Activated CD8-positive, alpha-beta T cell treated with anti-CD3 and anti-CD28 coated beads for 36 hours (primary cell): ENCODE data around the gene TLE2. TPM values are rescaled to one million over a fixed set of nuclear protein-coding genes. Genes with fewer than 3 reads are reported as not detected.

Source experiments
- ATAC-seq: fragments of 200-7000 bp; cut with Tn5 transposase; one replicate; pipeline ENCODE4 v1.10.0; 2021; ENCODE audit warnings: mild to moderate bottlenecking, moderate library complexity
- CTCF ChIA-PET: fragments of 350-600 bp; sonication (Branson Sonifier 250); formaldehyde crosslinking; loops from one replicate; lab custom pipeline; 2021; ENCODE audit warnings: antibody characterized with exemption; lab: Charles Lee
- POLR2A ChIA-PET: fragments of 350-600 bp; sonication (Branson Sonifier 250); formaldehyde crosslinking; loops from one replicate; lab custom pipeline; 2021; ENCODE audit warnings: antibody characterized with exemption; lab: Charles Lee
- DNase-seq: peaks from one replicate; pipeline ENCODE4 v3.0.0-alpha.2; 2020
- H3K27ac Mint-ChIP-seq: one replicate; pipeline ENCODE4 v1.8.0; 2021; ENCODE audit warnings: mild to moderate bottlenecking, mixed read lengths
- H3K27me3 Mint-ChIP-seq: one replicate; pipeline ENCODE4 v1.8.0; 2021; ENCODE audit warnings: mixed read lengths
- H3K36me3 Mint-ChIP-seq: one replicate; pipeline ENCODE4 v1.8.0; 2021; ENCODE audit warnings: low read depth, mixed read lengths
- H3K4me1 Mint-ChIP-seq: one replicate; pipeline ENCODE4 v1.8.0; 2021; ENCODE audit warnings: low read depth, mixed read lengths
- H3K4me3 Mint-ChIP-seq: one replicate; pipeline ENCODE4 v1.8.0; 2021; ENCODE audit warnings: mild to moderate bottlenecking, moderate library complexity, mixed read lengths
- H3K9me3 Mint-ChIP-seq: one replicate; pipeline ENCODE4 v1.8.0; 2021; ENCODE audit warnings: mixed read lengths
- intact Hi-C: fragments of 100-400 bp; cut with micrococcal nuclease; formaldehyde crosslinking; loops from one replicate; pipeline ENCODE4 v1.10.0; 2022
- total RNA-seq, 2 experiments: library from RNA; stranded (reverse); gene quantifications; one replicate each; pipeline ENCODE4 v1.2.3, GENCODE V29; 2021
- TF ChIP-seq, protein P1 (sequence below): fragments of 200-600 bp; IDR thresholded peaks from one replicate; pipeline ENCODE4 v1.8.0; 2022; ENCODE audit warnings: antibody characterized with exemption, mild to moderate bottlenecking

Gene TLE2
- total RNA-seq, 2 experiments from 2014 or later: 2.8 to 3.0 TPM

DNA sequence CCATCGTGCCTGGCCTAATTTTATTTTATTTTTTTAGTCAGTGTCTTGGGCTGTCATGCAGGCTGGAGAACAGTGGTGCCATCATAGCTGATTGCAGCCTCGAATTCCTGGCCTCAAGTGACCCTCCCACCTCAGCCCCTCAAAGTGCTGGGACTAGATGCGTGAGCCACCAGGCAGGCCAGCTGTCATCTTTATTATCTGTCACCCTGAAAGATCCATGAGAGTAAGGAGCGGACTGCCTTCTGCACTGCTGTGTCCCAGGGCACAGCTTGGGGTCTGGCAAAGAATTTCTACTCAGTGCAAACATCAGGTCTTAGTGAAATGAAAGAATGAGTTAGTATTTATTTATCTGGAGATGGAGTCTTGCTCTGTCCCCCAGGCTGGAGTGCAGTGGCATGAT lies 42.7 kb upstream of the TLE2 start:
- Mint-ChIP-seq H3K36me3 (no peaks in the 10 kb centered on the region), H3K4me1 (peaks cover 2% of the 10 kb centered on the region), H3K27ac (no peak overlapping the region), H3K27me3 (no peaks in the 10 kb centered on the region), H3K4me3 (no peak overlapping the region), H3K9me3 (no peaks in the 10 kb centered on the region)
- ChIA-PET POLR2A (no interaction called here), CTCF (interaction anchor here (2.0 kb wide), 1 partner anchor 109 kb away, joined by 6 read pairs; no protein-coding TSS in a partner anchor)
- DNase-seq: no peak
- intact Hi-C loops: no loop called here
- TF ChIP-seq, protein P1, sequence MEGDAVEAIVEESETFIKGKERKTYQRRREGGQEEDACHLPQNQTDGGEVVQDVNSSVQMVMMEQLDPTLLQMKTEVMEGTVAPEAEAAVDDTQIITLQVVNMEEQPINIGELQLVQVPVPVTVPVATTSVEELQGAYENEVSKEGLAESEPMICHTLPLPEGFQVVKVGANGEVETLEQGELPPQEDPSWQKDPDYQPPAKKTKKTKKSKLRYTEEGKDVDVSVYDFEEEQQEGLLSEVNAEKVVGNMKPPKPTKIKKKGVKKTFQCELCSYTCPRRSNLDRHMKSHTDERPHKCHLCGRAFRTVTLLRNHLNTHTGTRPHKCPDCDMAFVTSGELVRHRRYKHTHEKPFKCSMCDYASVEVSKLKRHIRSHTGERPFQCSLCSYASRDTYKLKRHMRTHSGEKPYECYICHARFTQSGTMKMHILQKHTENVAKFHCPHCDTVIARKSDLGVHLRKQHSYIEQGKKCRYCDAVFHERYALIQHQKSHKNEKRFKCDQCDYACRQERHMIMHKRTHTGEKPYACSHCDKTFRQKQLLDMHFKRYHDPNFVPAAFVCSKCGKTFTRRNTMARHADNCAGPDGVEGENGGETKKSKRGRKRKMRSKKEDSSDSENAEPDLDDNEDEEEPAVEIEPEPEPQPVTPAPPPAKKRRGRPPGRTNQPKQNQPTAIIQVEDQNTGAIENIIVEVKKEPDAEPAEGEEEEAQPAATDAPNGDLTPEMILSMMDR: no peak
- ATAC-seq: no peak

GRCh38 chr19:3068071-3068470 lies 39.0 kb upstream of the TLE2 start:
- Mint-ChIP-seq H3K27ac (no peak overlapping the region), H3K9me3 (no peaks in the 10 kb centered on the region), H3K4me3 (no peak overlapping the region), H3K4me1 (peaks cover 2% of the 10 kb centered on the region), H3K27me3 (no peaks in the 10 kb centered on the region), H3K36me3 (no peaks in the 10 kb centered on the region)
- intact Hi-C loops: loop anchor here (10.0 kb wide), 1 partner anchor 113 kb away; no protein-coding TSS in a partner anchor
- ChIA-PET CTCF (interaction anchor here (1.1 to 1.4 kb wide), 2 partner anchors 8 to 40 kb away, joined by 4 to 6 read pairs; no protein-coding TSS in a partner anchor), POLR2A (interaction anchor here (0.6 to 1.0 kb wide), 2 partner anchors 16 to 981 kb away, joined by 3 read pairs; no protein-coding TSS in a partner anchor)
- ATAC-seq (no peak), DNase-seq (no peak)
- TF ChIP-seq, protein P1: no peak

GRCh38 chr19:3067563-3067962 lies 38.5 kb upstream of the TLE2 start:
- ChIA-PET POLR2A (no interaction called here), CTCF (interaction anchor here (1.1 to 1.4 kb wide), 2 partner anchors 8 to 41 kb away, joined by 4 to 6 read pairs; no protein-coding TSS in a partner anchor)
- intact Hi-C loops: loop anchor here (10.0 kb wide), 1 partner anchor 113 kb away; no protein-coding TSS in a partner anchor
- Mint-ChIP-seq H3K27ac (no peak overlapping the region), H3K9me3 (no peaks in the 10 kb centered on the region), H3K4me3 (no peak overlapping the region), H3K36me3 (no peaks in the 10 kb centered on the region), H3K4me1 (peaks cover 5% of the 10 kb centered on the region), H3K27me3 (no peaks in the 10 kb centered on the region)
- ATAC-seq (no peak), DNase-seq (no peak)
- TF ChIP-seq, protein P1: no peak

GRCh38 chr19:3066482-3067049 lies 37.5 kb upstream of the TLE2 start:
- intact Hi-C loops: loop anchor here (10.0 kb wide), 1 partner anchor 112 kb away; no protein-coding TSS in a partner anchor
- Mint-ChIP-seq H3K36me3 (no peaks in the 10 kb centered on the region), H3K4me1 (peaks cover 5% of the 10 kb centered on the region), H3K27me3 (no peaks in the 10 kb centered on the region), H3K27ac (no peak overlapping the region), H3K4me3 (no peak overlapping the region), H3K9me3 (no peaks in the 10 kb centered on the region)
- ChIA-PET CTCF (interaction anchor here (1.0 kb wide), 1 partner anchor 9 kb away, joined by 4 read pairs; no protein-coding TSS in a partner anchor), POLR2A (no interaction called here)
- TF ChIP-seq, protein P1: no peak
- no peak for ATAC-seq
- DNase-seq: no peak

DNA sequence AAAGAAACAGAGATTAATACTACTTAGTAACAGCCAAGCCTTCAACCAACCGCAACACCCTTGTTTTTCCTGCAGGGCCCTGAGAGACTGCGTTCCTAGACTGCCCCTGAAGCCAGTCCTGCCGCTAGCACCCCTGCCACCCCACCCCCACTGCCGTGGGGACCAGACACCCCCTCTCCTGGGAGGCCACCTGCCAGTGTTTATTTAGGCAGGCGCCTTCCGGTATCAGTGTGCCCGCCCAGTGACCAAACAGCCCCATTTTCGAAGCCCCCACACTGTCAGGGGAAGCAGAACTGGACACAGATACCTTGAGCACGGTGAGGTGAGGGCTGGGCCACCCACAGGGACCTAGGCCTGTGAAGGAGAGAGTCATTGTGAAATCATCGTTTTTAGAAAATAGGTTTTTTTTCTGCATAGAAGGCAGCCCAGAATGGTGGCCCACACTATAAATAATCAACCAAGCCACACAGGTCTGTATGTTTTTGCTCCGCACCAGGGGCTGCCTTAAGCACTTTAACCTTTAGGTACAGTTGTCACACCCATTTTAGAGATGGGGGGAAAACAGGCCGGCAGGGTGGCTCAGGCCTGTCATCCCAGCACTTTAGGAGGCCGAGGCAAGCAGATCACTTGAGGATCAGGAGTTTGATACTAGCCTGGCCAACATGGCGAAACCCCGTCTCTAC lies 36.7 kb upstream of the TLE2 start:
- TF ChIP-seq, protein P1: no peak
- ChIA-PET CTCF (interaction anchor here (1.0 to 3.1 kb wide), 2 partner anchors 10 kb away, joined by 4 to 11 read pairs; no protein-coding TSS in a partner anchor), POLR2A (no interaction called here)
- ATAC-seq (no peak), DNase-seq (no peak)
- peaks cover 3% of the 10 kb centered on the region for H3K36me3 Mint-ChIP-seq
- H3K27me3 Mint-ChIP-seq: no peaks in the 10 kb centered on the region
- no peak overlapping the region for H3K4me3 Mint-ChIP-seq
- no peak overlapping the region for H3K27ac Mint-ChIP-seq
- intact Hi-C loops: loop anchor here (10.0 kb wide), 1 partner anchor 111 kb away; no protein-coding TSS in a partner anchor
- H3K4me1 Mint-ChIP-seq: peaks cover 8% of the 10 kb centered on the region
- H3K9me3 Mint-ChIP-seq: no peaks in the 10 kb centered on the region
